Measurements from ENCODE around the gene TP53AIP1.

TP53AIP1 gene

GRCh38 chr11:128890543-128891368 is 51.9 kb downstream of the TP53AIP1 start, which contains the start of gene KCNJ5:
Gene KCNJ5 (plus strand): TSS chr11:128891356. CDS start chr11:128911274, 19,918 bp downstream.
- peak in 18 of 51 donors; percentile 25 to 64 (median 48) for DNase-seq

DNA sequence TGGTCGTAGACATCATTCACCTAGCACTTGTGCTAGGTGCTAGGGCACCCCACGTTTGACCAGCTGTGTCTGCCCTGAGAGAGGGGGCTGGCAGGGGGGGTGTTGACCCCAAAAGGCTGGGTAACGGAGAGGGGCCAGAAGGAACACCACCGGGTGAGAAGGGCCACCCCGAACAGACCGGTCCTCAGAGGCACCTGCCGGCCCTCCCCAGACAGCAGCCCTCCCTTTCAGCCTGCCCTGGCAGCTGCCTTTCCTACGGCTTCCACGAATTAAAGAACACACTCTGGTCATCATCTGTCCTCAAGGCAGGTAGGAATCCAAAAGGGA is 52.5 kb downstream of the TP53AIP1 start:
- DNase-seq: no peak

- DNase-seq: no peak
These were observed 52.9 kb downstream of the TP53AIP1 start for GRCh38 chr11:128889657-128890213.

DNA sequence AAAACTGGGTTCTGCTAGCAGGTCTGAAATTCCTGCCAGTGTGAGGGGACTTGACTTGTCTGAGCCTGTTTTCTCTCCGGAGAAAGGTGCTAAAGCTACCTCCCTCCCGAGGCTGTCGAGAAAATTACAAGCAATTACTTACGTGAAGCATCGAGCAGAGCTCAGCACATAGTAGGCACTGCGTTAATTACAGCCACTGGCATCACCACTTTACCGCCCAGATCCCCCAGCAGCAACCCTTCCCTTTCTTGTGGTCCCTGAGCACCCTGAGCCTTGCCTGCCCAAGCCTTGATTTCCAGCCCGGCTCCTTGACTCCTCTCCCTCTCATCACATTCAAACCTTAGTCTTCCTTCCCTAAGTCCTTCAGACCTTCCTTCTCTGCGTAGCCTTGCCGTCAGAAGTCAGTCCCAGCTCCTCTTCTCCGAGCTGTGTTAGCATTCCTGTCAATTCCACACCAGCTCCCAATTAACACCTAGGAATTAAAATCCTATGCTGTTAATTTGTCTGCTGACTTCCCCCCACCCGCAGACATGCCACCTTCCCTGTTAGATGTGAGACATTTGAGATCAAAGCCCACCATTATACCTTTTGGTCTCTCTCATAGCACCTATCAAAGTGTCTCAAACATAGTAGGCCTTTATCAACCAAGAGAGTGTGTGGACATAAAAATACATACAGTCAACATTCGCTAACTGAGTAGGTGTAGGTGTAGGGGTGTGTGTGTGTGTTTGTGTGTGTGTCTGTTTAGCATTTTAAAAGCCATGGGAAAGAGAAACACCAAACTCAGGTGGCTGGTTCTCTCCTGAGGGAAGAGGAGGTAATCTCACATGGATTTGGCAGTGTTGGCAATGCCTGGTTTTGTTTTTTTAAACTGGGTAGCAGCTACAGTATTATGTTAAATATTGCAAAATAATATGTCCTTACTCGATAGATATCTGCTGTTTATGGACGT is 54.4 kb downstream of the TP53AIP1 start:
- DNase-seq: no peak

DNA sequence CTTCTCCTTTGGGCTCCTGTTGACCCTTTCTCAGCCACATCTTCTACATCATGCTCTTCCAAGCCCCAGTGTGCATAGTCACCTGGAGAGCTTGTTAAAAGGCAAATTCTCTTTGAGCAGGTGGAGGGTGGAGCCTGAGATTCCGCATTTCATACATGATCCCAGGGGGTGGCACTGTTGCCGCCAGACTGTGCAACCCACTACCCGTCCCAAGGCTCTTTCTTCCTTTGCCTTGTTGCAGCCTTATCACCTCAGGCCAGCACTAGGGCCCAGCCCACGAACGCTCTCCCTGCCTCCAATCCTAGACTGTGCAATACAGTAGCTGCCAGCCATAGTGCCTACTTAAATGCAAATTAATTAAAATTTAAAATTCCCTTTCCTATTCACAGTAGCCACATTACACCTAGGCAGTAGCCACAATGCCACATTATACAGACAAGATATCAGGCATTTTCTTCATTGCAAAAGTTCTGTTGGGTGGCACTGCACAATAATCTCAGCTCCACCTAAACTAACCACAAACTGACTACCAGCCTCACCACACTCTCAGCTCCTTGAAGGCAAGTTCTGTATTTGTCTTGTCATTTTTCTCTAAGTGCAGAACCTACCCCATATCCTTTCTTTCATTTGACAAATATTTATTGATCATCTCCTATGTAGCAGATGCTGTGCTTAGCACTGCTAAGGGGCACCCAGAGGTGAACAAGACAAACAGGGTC is 56.1 kb downstream of the TP53AIP1 start:
- DNase-seq: no peak

Measured in hypothalamus (tissue), 51 donors.